Activated CD8-positive, alpha-beta memory T cell treated with anti-CD3 and anti-CD28 coated beads for 1 hour (primary cell): ENCODE data around the gene CPZ.

Experiments
- DNase-seq, 2 donors: peaks; one replicate each; pipeline ENCODE4 v3.0.0-alpha.2; 2020; ENCODE audit warnings: low read depth in 1 of 2; ENCODE audit errors: extremely low read depth in 1 of 2

CPZ gene

DNA sequence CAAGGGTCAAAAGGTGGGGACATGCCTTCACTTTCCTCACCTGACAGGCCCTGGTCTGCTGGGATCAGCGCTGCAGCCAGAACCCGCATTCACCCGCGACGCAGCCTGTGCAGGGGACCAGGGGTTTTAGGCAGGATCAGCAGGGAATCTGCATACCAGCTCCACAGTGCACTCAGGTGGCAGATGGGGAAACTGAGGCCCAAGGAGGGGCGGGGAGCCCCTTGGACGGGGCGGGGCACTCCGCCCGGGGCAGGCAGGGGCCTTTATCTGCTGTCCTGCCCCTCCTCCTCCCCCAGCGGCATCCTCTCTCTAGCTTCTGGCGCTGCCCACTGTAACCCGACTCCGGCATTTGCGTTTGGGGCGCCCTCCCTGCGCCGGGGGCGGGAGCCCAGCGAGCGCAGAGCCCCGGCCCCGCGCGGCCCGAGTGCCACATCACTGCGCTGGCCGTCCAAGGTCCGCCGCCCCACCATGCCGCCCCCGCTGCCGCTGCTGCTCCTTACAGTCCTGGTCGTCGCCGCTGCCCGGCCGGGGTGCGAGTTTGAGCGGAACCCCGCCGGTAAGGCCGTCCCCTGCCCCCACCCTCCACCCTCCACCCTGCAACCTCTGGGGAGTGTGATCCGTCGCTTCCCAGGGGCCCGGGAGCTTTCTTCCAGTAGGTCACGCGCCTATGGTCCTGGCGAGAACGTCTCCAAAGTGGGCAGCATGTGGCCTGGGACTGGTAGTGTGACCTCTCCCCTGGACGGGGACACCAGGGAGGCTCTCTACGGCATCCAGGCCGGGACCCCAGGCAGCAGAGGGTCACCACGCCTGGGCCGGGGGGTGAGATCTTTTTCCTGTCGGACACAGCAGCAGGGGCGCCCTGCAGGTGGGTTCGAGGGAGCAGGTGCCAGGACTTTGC, at the start of gene CPZ:
TSS of gene CPZ (plus strand) at position 400 of the 898 bp plus-strand sequence. CDS start at position 469, 69 bp downstream.
- no peak for DNase-seq

DNA sequence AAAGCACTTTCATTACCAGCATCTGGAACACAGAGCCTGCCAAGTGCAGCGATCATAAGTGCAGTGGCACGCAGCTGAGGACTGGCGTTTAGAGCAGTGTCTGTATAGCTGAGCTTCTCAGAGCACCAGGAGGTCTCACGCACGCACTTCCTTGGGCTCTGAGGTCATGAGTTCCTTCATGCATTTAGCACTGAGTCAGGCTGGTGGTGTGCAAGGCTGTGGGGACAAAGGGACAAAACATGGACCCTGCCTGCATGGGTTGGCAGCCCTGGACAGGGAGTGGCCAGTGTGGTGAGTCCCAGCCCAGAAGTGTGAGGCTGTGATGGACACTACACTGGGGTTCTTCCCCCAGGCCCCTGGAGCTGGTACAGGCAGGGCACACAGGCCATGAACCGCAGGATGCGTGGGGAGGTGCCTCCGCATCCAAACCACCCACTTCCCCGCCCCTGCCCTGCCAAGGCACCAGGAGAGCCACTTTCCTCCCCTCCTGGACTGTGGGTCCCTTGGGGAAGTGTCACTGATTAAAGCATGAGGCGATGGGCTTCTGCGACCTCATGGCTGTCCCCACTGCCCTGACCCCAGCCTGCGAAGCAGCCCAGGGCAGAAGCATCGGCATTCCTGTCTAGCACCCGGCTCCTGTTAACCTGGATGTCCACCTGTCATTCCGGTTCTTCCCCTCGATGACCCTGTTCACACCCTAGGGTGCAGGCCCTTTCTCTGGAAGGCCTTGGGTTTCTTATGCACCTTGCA, 49.6 kb upstream of the CPZ start:
- DNase-seq: no peak

DNA sequence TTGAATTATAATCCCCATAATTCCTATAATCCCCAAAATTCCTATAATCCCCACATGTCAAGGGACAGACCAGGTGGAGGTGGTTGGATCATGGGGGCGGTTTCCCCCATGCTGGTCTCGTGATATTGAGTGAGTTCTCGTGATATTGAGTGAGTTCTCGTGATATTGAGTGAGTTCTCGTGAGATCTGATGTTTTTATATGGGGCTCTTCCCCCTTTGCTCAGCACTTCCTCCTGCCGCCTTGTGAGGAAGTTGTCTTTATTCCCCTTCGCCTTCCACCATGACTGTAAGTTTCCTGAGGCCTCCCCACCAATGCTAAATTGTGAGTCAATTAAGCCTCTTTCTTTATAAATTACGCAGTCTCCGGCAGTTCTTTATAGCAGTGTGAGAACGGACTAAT, 48.9 kb upstream of the CPZ start:
- no peak for DNase-seq

DNA sequence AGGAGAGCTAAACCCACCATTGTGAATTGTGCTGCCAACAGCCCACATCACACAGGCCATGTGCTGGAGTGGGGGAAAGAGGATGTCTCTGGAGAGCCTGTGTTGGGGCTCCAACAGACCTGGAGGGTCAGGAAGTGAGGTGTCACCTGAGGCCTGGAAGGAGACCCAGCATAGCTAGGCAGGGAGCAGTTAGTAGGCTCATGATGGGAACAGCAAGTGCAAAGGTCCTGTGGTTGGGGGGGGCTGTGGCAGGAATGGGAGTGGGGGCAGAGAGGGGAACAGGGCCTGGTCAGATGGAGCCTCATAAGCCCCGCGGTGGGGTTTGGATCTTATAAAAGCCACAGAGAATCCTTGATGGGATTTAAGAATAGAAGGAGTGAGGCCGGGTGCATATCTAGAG, 48.3 kb upstream of the CPZ start:
- DNase-seq: no peak

- DNase-seq: no peak
Measured at GRCh38 chr4:8544741-8545438, 47.7 kb upstream of the CPZ start.

DNA sequence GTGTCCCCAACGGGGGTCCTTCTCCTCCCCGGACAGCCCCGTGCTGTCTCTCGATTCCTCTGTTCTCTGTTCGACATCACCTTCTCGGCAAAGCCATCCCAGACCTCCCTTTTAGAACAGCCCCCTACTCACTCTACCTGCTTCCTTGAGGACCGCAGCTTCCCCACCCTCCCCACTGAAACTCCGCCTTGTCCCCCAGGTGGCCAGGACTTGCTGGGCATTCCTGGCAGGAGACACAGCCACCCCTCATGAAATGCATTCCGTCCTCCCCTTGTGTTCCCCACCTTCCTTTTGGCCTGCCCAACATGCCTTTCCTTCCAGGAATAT, 47.2 kb upstream of the CPZ start:
- DNase-seq: no peak

- no peak for DNase-seq
Measured at GRCh38 chr4:8546766-8547107, 45.8 kb upstream of the CPZ start.

DNA sequence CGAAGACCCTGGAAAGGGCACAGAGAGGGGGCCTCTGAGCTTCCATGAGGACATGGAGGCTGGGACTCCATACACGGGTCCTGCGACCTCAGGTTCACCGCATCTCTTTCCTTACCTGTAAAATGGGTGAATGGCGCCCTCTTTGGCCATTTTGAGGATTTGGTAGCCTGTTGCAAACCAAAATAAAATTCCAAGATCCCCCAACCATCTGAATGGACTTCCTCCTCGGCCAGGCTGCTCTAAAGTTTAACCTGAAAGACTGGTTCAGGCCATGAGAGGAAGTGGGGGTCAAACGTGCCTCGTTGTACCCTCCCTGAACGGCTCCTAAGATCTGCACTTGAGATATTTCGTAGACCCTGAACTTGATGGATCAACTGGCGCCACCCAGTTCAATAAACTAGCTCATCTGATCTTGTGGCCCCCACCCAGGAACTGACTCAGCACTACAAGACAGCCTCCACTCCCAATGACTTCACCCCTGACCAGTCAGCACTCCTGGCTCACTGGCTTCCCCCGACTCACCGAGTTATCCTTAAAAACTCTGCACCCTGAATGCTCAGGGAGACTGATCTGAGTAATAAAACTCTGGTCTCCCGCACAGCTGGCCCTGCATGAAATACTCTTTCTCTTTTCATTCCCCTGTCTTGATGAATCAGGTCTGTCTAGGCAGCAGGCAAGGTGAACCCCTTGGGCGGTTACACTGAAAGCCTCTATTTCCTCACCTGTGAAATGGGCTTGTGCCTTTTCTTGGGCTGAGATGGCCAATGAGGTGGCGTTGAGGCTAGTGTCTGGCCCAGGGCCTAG, 45.3 kb upstream of the CPZ start:
- DNase-seq: no peak

GRCh38 chr4:8547912-8548730, 44.4 kb upstream of the CPZ start:
- no peak for DNase-seq

DNA sequence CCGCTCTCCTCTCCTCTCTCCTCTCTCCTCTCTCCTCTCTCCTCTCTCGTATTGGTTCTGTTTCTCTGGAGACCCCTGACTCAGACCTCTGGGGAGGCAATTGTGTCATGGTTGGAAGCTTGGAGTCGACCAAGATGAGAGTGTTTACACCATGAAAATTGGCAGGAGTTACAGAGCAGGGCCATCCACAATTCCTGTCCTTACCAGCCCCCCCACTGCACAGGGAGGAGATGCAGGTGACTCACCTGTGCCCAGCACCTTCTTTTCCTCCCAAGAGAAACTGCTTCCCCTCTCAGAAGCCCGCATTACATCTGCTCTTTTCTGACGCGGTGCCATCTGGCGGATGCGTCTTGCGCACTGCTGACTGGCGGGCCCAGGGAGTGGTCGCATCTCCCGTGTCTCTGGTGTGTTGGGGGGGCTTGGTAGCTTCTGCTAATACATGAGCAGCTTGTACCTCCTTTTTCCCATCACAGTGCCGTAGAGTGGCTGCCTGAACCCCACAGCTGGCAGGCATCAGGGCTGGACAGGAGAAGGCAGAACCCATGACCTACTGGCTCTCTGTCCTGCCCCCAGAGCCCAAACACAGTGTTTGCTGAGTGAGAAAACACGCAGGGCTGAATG, 43.7 kb upstream of the CPZ start:
- no peak for DNase-seq

- DNase-seq: no peak
Measured at GRCh38 chr4:8549352-8549931, 43.1 kb upstream of the CPZ start.

DNA sequence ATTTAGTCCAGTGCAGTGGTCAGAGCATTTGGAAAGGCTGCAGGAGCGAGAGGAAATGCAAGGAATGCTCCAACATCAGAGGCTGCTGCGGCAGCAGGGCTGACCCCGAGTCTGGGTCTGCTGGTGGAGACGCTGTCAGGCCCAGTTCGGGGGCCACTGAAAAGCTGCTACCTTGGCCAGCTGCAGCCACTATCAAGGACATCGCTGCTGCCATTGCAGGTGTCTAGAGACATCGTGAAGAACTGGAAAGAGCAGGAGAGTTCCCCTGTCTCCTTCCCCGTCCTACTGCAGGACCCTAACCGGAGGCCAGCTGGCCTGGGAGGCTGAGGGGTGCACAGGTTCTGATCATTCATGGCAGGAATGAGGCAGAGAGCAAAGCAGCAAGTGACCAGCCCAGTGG, 41.9 kb upstream of the CPZ start:
- no peak for DNase-seq

GRCh38 chr4:8552024-8552423, 40.5 kb upstream of the CPZ start:
- no peak for DNase-seq

DNA sequence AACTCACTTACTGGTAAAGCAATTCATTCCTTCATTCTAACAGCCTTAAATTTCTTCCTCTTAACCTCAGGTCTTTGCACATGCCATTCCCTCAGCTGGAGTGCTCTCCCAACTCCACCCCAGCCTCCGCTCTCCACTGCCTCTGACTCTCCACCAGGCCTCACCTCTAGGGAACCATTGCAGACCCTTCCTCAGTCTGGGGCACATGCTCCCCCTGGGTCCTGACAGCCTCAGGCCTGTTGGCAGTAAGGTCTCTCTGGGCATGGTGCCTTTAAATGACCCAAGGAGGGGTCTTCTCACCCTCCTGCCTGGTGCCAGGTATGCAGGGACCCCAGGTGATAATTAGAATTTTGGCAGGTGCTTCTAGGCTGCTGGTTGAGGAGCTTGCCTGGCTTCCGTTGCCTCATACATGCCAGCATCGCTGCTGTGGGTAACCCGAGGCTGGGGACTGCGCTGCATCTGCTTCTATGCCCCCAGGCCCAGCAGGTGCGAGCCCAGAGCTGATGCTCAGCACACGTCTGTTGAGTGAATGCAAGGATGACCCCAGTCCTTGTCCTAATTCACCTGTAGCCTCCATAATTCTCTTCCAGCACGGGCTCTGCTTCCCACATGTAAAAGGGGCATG, 39.9 kb upstream of the CPZ start:
- DNase-seq: no peak

DNA sequence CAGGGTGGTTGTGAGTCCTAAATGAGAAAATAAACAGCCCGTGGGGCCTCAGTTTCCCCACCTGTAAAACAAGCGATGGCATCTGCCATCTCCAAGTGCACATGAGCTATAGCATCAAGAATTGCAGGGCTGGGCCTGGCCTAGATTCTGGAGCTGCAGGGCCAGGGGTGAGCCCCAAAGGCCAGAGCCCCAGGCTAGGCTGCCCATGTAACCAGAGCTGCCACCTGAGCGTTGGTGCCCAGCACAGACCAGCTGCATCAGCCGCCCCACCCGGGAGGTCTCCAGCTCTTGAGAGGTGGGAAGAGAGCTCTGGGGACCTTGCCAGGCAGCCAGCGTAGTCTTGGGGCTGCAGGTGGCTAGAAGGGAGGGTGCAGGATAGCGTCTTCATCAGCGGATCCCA, 39.3 kb upstream of the CPZ start:
- no peak for DNase-seq

DNA sequence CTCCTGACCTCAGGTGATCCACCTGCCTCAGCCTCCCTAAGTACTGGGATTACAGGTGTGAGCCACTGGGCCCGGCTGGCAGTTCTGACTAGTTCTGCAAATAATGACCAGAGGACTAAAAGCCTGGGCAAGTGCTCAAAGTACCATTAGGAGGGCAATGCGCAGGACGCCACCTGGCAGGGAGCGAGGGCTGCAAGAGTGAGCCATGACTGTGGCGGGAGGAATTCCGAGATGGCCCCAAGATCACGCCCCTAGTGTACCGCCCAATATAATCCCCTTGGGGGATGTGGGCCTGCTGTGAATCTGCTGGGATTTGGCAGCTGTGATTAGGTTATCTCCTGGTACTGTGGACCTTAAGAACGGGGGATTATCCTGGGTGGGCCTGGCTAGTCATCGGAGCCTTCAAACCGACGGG, 38.6 kb upstream of the CPZ start:
- DNase-seq: no peak

DNA sequence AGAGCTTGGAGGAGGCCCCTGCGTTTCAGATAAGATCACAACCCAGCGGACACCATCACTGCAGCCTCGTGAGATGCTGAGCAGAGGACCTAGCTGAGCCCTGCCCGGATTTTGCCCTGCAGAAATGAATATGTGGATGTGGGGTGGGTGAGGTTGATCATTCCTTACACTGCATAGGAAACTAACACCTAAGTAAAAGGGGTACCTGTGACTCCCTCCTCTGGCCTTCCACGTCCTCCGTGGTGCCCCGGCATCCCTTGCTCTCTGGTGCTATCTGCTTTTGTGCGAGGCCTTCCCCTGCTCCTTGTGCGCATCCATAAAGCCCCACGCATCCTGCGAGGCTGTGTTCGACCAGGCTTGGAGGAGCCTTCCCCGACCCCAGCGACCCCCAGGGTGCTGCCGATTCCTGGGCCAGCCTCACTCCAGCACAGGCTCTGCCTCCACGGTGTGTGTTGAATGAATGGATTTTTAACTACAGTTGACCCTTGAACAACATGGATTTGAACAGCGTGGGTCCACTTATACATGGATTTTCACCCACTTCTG, 37.9 kb upstream of the CPZ start:
- DNase-seq: no peak

GRCh38 chr4:8555716-8556115, 36.8 kb upstream of the CPZ start:
- DNase-seq: no peak
